Esophagus muscularis mucosa (tissue), 3 donors: ENCODE measurements around the gene TMEM132E.

Experiments used
- CTCF ChIP-seq, 3 experiments: fragments of 200-600 bp in 2 of 3; fragments of 450-650 bp in 1 of 3; sonication (generic) in 2 of 3; IDR thresholded peaks; one replicate each; pipeline ENCODE4 v1.5.1; 2017 to 2019; ENCODE audit warnings: antibody characterized with exemption in 3 of 3, mild to moderate bottlenecking in 2 of 3, moderate library complexity in 1 of 3
- EP300 ChIP-seq: sonication (generic); formaldehyde crosslinking; IDR thresholded peaks from one replicate; pipeline ENCODE4 v1.6.1; 2017; ENCODE audit warnings: antibody characterized with exemption

- TF ChIP-seq CTCF (IDR thresholded peaks at IDR 0.05): no peak
- TF ChIP-seq EP300: no peak
Measured at GRCh38 chr17:34647511-34647910, 68.1 kb downstream of the TMEM132E start.
